Ascending aorta (tissue), 2 donors: ENCODE results near the gene NT5DC2. TPM values are rescaled to one million over a fixed set of nuclear protein-coding genes. Genes with fewer than 3 reads are reported as not detected.

ENCODE experiments used
- DNase-seq, 2 donors: peaks; one replicate each; pipeline ENCODE4 v3.0.0-alpha.2; 2019; ENCODE audit warnings: low spot score in 2 of 2
- H3K27ac ChIP-seq, 2 donors: fragments of 200-600 bp; sonication (generic); one replicate each; pipeline ENCODE4 v1.5.1; 2016 to 2017; ENCODE audit warnings: mild to moderate bottlenecking in 1 of 2
- H3K27me3 ChIP-seq: fragments of 200-600 bp; sonication (generic); one replicate; pipeline ENCODE4 v1.5.1; 2017
- H3K36me3 ChIP-seq, 2 donors: fragments of 200-600 bp; sonication (generic); one replicate each; pipeline ENCODE4 v1.5.1; 2016
- H3K4me1 ChIP-seq, 2 donors: fragments of 200-600 bp; sonication (generic); one replicate each; pipeline ENCODE4 v1.5.1; 2016 to 2017; ENCODE audit warnings: mild to moderate bottlenecking in 1 of 2
- H3K4me3 ChIP-seq, 2 donors: fragments of 200-600 bp; sonication (generic); one replicate each; pipeline ENCODE4 v1.5.1; 2016 to 2017; ENCODE audit warnings: mild to moderate bottlenecking in 1 of 2
- H3K9me3 ChIP-seq, 2 donors: fragments of 200-600 bp; sonication (generic); one replicate each; pipeline ENCODE4 v1.5.1; 2016
- CTCF ChIP-seq, 3 experiments: fragments of 200-600 bp in 2 of 3; fragments of 450-650 bp in 1 of 3; sonication (generic) in 2 of 3; IDR thresholded peaks; one replicate each; pipeline ENCODE4 v1.5.1; 2016 to 2019; ENCODE audit warnings: antibody characterized with exemption in 3 of 3, mild to moderate bottlenecking in 1 of 3, moderate library complexity in 1 of 3
- intact Hi-C: fragments of 100-400 bp; cut with DNase I; formaldehyde crosslinking; loops from one replicate; pipeline ENCODE4 v1.15.1; 2023
- total RNA-seq: library from RNA; depleted of rRNA; stranded (reverse); fragments of >200 nt; gene quantifications from one replicate; pipeline ENCODE4 v1.1.0, GENCODE V29; 2016

Gene NT5DC2
- total RNA-seq, 1 donor from 2014 or later, result 95.5 TPM

- no peaks in the 10 kb centered on the region for H3K9me3 ChIP-seq
- H3K27me3 ChIP-seq, result no peaks in the 10 kb centered on the region
- H3K36me3 ChIP-seq, result peaks cover 42 to 64% of the 10 kb centered on the region in 2 donors
- no peak for DNase-seq
- no peak overlapping the region for H3K4me3 ChIP-seq
- H3K4me1 ChIP-seq, result no peaks in the 10 kb centered on the region
- TF ChIP-seq CTCF (IDR thresholded peaks at IDR 0.05), result no peak
- intact Hi-C loops, result no loop called here
- no peak overlapping the region for H3K27ac ChIP-seq
Measured at GRCh38 chr3:52563984-52564383, 30.3 kb upstream of the NT5DC2 start.

GRCh38 chr3:52561028-52561747 is 27.5 kb upstream of the NT5DC2 start:
- Histone ChIP-seq H3K36me3 (peaks cover 47 to 77% of the 10 kb centered on the region in 2 donors), H3K27ac (no peak overlapping the region), H3K9me3 (no peaks in the 10 kb centered on the region), H3K4me3 (no peak overlapping the region), H3K4me1 (no peaks in the 10 kb centered on the region), H3K27me3 (no peaks in the 10 kb centered on the region)
- DNase-seq, result no peak
- intact Hi-C loops, result no loop called here
- TF ChIP-seq CTCF (IDR thresholded peaks at IDR 0.05), result no peak

- DNase-seq, result no peak
- intact Hi-C loops, result no loop called here
- no peak overlapping the region for H3K4me3 ChIP-seq
- H3K9me3 ChIP-seq, result no peaks in the 10 kb centered on the region
- TF ChIP-seq CTCF (IDR thresholded peaks at IDR 0.05), result no peak
- H3K4me1 ChIP-seq, result no peaks in the 10 kb centered on the region
- no peak overlapping the region for H3K27ac ChIP-seq
- H3K36me3 ChIP-seq, result peaks cover 43 to 74% of the 10 kb centered on the region in 2 donors
- H3K27me3 ChIP-seq, result no peaks in the 10 kb centered on the region
Measured at GRCh38 chr3:52558436-52558835, 24.8 kb upstream of the NT5DC2 start.

- TF ChIP-seq CTCF (IDR thresholded peaks at IDR 0.05), result no peak
- intact Hi-C loops, result no loop called here
Measured at GRCh38 chr3:52557011-52557960, 23.6 kb upstream of the NT5DC2 start.

GRCh38 chr3:52555056-52555455 is 21.4 kb upstream of the NT5DC2 start:
- Histone ChIP-seq H3K9me3 (no peaks in the 10 kb centered on the region), H3K4me1 (no peaks in the 10 kb centered on the region), H3K27me3 (no peaks in the 10 kb centered on the region), H3K4me3 (no peak overlapping the region), H3K36me3 (peaks cover 39 to 70% of the 10 kb centered on the region in 2 donors), H3K27ac (no peak overlapping the region)
- no peak for TF ChIP-seq CTCF (IDR thresholded peaks at IDR 0.05)
- intact Hi-C loops, result no loop called here
- DNase-seq, result no peak

More at GRCh38 chr3:52557011-52557960, 23.6 kb upstream of the NT5DC2 start:
- Histone ChIP-seq H3K27ac (no peak overlapping the region), H3K4me3 (no peak overlapping the region), H3K27me3 (no peaks in the 10 kb centered on the region), H3K9me3 (no peaks in the 10 kb centered on the region), H3K4me1 (no peaks in the 10 kb centered on the region), H3K36me3 (peaks cover 40 to 72% of the 10 kb centered on the region in 2 donors)
- no peak for DNase-seq
